GM19099 (cell line): ENCODE measurements around the gene ENDOD1.

ENCODE experiments used
- POLR2A ChIP-seq: IDR thresholded peaks from 3 replicates; pipeline ENCODE4 v1.6.1; 2011; ENCODE audit warnings: low read depth; ENCODE audit not compliant: insufficient read length; ENCODE audit errors: extremely low read depth

The ENDOD1 gene

DNA sequence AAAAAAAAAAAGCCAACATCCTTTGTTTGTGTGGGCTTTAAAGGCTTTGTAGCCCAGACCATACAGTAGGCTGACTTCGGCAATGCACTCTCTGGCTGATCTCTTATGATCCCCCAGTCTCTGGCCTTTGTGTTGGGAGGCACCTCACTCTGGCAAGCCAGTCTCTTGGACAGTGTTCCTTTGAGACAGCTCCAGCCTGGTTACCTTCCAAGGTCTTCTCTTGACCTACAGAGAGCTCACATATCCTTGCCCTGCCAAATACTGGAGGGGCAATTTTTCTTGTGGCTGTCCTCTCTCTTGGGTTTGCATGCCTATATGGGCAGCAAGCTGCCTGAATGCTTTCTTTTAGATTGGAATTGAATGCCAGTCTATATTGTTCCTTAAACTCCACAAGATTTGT is 71.6 kb downstream of the ENDOD1 start:
- TF ChIP-seq POLR2A = no peak

- TF ChIP-seq POLR2A = no peak
Observed at GRCh38 chr11:95163106-95163505, 73.5 kb downstream of the ENDOD1 start.

GRCh38 chr11:95165638-95166037 is 76.0 kb downstream of the ENDOD1 start:
- no peak for TF ChIP-seq POLR2A

- no peak for TF ChIP-seq POLR2A
Observed at GRCh38 chr11:95166781-95167180, 77.1 kb downstream of the ENDOD1 start.

GRCh38 chr11:95170294-95170693 is 80.6 kb downstream of the ENDOD1 start:
- no peak for TF ChIP-seq POLR2A

- TF ChIP-seq POLR2A = no peak
Observed at GRCh38 chr11:95175818-95176380, 86.3 kb downstream of the ENDOD1 start.
